ENCODE measurements around the gene MRPS26. TPM values are rescaled to one million over a fixed set of nuclear protein-coding genes. Genes with fewer than 3 reads are reported as not detected.
A peak's percentile ranks its signal among the peaks of the same experiment; 100 is the strongest.

The MRPS26 gene
- total RNA-seq, 1 donor from 2014 or later, result 52.3 TPM

GRCh38 chr20:3041854-3042409 is 3.9 kb upstream of the MRPS26 start:
- H3K27me3 ChIP-seq, result no peaks in the 10 kb centered on the region
- intact Hi-C loops (cut with DNase I), result no loop called here
- peaks cover 0 to 30% of the 10 kb centered on the region in 2 donors for H3K36me3 ChIP-seq
- TF ChIP-seq, protein P1, sequence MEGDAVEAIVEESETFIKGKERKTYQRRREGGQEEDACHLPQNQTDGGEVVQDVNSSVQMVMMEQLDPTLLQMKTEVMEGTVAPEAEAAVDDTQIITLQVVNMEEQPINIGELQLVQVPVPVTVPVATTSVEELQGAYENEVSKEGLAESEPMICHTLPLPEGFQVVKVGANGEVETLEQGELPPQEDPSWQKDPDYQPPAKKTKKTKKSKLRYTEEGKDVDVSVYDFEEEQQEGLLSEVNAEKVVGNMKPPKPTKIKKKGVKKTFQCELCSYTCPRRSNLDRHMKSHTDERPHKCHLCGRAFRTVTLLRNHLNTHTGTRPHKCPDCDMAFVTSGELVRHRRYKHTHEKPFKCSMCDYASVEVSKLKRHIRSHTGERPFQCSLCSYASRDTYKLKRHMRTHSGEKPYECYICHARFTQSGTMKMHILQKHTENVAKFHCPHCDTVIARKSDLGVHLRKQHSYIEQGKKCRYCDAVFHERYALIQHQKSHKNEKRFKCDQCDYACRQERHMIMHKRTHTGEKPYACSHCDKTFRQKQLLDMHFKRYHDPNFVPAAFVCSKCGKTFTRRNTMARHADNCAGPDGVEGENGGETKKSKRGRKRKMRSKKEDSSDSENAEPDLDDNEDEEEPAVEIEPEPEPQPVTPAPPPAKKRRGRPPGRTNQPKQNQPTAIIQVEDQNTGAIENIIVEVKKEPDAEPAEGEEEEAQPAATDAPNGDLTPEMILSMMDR (IDR thresholded peaks at IDR 0.05), result no peak
- no peak for TF ChIP-seq POLR2A (IDR thresholded peaks at IDR 0.05)
- no peak for TF ChIP-seq POLR2AphosphoS5 (IDR thresholded peaks at IDR 0.05; ENCODE audit: insufficient read depth in 1 of 2, low read depth in 1 of 2)
- peaks cover 25% of the 10 kb centered on the region for H3K4me1 ChIP-seq
- H3K9me3 ChIP-seq, result no peaks in the 10 kb centered on the region
- DNase-seq (ENCODE audit: extremely low spot score in 2 of 2), result no peak
- no peak overlapping the region for H3K4me3 ChIP-seq
- peak overlapping the region; percentile 68 for H3K27ac ChIP-seq

DNA sequence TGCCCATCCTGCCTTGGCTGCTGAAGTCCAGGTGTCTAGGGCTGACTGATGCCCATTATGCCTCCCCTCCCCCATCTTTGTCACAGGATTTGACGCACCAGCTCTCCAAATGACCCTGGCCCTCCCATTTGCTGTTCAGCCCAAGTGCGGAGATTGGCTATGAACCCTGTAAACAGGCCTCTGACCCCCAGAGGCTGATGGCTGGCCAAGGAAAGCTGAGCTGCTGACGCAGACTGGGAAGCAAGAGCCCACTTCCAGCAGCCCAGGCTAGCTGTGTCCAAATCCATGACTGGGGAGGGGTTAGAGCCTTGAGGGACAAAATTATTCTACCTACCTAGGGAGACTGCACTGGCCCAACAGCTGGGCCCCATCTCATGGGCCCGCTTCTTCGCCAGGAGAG is 3.2 kb upstream of the MRPS26 start:
- peaks cover 32% of the 10 kb centered on the region for H3K4me1 ChIP-seq
- H3K9me3 ChIP-seq, result no peaks in the 10 kb centered on the region
- no peak overlapping the region for H3K4me3 ChIP-seq
- DNase-seq (ENCODE audit: extremely low spot score in 2 of 2), result no peak
- no peaks in the 10 kb centered on the region for H3K27me3 ChIP-seq
- H3K27ac ChIP-seq, result peak overlapping the region; percentile 68
- intact Hi-C loops (cut with DNase I), result no loop called here
- H3K36me3 ChIP-seq, result peaks cover 0 to 24% of the 10 kb centered on the region in 2 donors
- peak in 1 of 2 donors; percentile 31 for TF ChIP-seq POLR2AphosphoS5 (IDR thresholded peaks at IDR 0.05; ENCODE audit: insufficient read depth in 1 of 2, low read depth in 1 of 2)
- TF ChIP-seq, protein P1 (IDR thresholded peaks at IDR 0.05), result no peak
- no peak for TF ChIP-seq POLR2A (IDR thresholded peaks at IDR 0.05)

- Histone ChIP-seq H3K4me3 (no peak within 1 kb of the TSS), H3K36me3 (peaks cover 0 to 24% of the 10 kb centered on the region in 2 donors), H3K4me1 (peaks cover 39% of the 10 kb centered on the region), H3K9me3 (no peaks in the 10 kb centered on the region), H3K27ac (peak within 1 kb of the TSS; percentile 68), H3K27me3 (no peaks in the 10 kb centered on the region)
- intact Hi-C loops (cut with DNase I), result no loop called here
- TF ChIP-seq POLR2AphosphoS5 (IDR thresholded peaks at IDR 0.05; ENCODE audit: insufficient read depth in 1 of 2, low read depth in 1 of 2), result no peak
- no peak for TF ChIP-seq POLR2A (IDR thresholded peaks at IDR 0.05)
- TF ChIP-seq, protein P1 (IDR thresholded peaks at IDR 0.05), result no peak
- DNase-seq (ENCODE audit: extremely low spot score in 2 of 2), result no peak
Observed at GRCh38 chr20:3043322-3043721, 2.5 kb upstream of the MRPS26 start, which contains the start of gene GNRH2. GNRH2 (plus strand) TSS chr20:3043622; CDS start chr20:3044415, 793 bp downstream.

GRCh38 chr20:3044336-3044965 is 1.4 kb upstream of the MRPS26 start:
- Histone ChIP-seq H3K27ac (no peak overlapping the region), H3K36me3 (peaks cover 0 to 22% of the 10 kb centered on the region in 2 donors), H3K27me3 (no peaks in the 10 kb centered on the region), H3K9me3 (no peaks in the 10 kb centered on the region), H3K4me3 (no peak overlapping the region), H3K4me1 (peaks cover 39% of the 10 kb centered on the region)
- TF ChIP-seq, protein P1 (IDR thresholded peaks at IDR 0.05), result no peak
- TF ChIP-seq POLR2AphosphoS5 (IDR thresholded peaks at IDR 0.05; ENCODE audit: insufficient read depth in 1 of 2, low read depth in 1 of 2) (no peak), POLR2A (IDR thresholded peaks at IDR 0.05) (no peak)
- intact Hi-C loops (cut with DNase I), result no loop called here
- no peak for DNase-seq (ENCODE audit: extremely low spot score in 2 of 2)
